SK-N-SH (cell line): ENCODE results near the gene ERAL1.

Source experiments
- POLR2AphosphoS5 ChIP-seq: IDR thresholded peaks from 2 replicates; pipeline ENCODE4 v1.6.1; 2012; ENCODE audit warnings: low read depth, low read length
- RAD21 ChIP-seq: IDR thresholded peaks from 2 replicates; pipeline ENCODE4 v1.6.1; 2012; ENCODE audit warnings: mild to moderate bottlenecking, low read length

GRCh38 chr17:28885951-28886350 is 31.1 kb downstream of the ERAL1 start:
- no peak for TF ChIP-seq POLR2AphosphoS5
- TF ChIP-seq RAD21: no peak
